GM18951 (cell line): ENCODE measurements around the gene CCSER2.
"Not testable (repeated sequence)": the region's sequence is repeated elsewhere in the genome, so short reads cannot be mapped to it uniquely, and the experiment has no call there.

Experiments used
- POLR2A ChIP-seq: IDR thresholded peaks from 4 replicates; pipeline ENCODE4 v1.6.1; 2011; ENCODE audit warnings: mild to moderate bottlenecking; ENCODE audit not compliant: insufficient read length, insufficient read depth; ENCODE audit errors: extremely low read depth
- in situ Hi-C: fragments of 300-500 bp; cut with MboI; formaldehyde crosslinking; loops from one replicate; pipeline ENCODE4 v1.12.0; 2022; ENCODE audit warnings: low sequenced_read_pairs, mixed read lengths, inconsistent platforms; ENCODE audit not compliant: unreplicated experiment

Gene CCSER2

GRCh38 chr10:84406561-84406960, 78.2 kb downstream of the CCSER2 start:
- no peak for TF ChIP-seq POLR2A
- in situ Hi-C loops, result no loop called here

- in situ Hi-C loops, result no loop called here
- TF ChIP-seq POLR2A, result no peak
Observed at GRCh38 chr10:84407388-84408049, 79.1 kb downstream of the CCSER2 start.

DNA sequence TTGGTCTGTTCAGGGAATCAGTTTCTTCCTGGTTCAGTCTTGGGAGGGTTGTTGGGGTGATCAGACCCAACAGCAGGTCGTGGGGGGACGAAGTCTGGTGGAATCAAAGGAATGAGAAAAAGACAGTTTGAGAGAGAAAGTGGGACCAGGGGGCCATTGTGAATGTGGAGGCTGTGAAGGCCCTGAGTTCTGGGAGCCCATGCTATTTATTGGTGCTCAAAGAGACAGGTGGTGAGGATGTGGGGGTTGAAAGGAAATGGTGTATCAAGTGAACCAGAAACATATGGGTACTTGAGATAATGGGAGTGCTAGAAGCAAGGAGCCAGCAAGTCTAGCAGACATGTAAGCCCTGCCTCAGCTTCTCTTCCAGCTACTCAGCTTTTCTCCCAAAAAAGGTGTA, 84.1 kb downstream of the CCSER2 start:
- TF ChIP-seq POLR2A, result no peak
- in situ Hi-C loops, result no loop called here

- in situ Hi-C loops, result not testable (repeated sequence)
Observed at GRCh38 chr10:84414110-84414509, 85.7 kb downstream of the CCSER2 start.

GRCh38 chr10:84415539-84416244, 87.3 kb downstream of the CCSER2 start:
- in situ Hi-C loops, result no loop called here
- TF ChIP-seq POLR2A, result no peak

GRCh38 chr10:84416245-84416555, 87.8 kb downstream of the CCSER2 start:
- in situ Hi-C loops, result no loop called here
- TF ChIP-seq POLR2A, result no peak

DNA sequence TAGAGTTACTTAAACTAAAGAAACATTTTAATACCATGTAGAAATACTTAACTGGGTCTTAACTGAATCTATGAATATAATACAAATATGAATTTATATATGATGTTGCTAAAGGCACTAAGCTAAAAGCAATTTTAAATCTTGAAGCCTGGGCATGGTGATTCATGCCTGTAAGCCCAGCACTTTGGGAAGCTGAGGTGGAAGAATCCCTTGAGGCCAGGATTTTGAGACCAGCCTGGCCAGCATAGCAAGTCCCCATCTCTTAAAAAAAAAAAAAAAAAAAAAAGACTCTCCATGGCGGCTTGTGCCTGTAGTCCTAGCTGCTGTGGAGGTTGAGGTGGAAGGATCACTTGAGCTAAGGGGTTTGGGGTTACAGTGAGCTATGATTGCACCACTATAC, 95.3 kb downstream of the CCSER2 start:
- in situ Hi-C loops, result no loop called here
- TF ChIP-seq POLR2A, result no peak

DNA sequence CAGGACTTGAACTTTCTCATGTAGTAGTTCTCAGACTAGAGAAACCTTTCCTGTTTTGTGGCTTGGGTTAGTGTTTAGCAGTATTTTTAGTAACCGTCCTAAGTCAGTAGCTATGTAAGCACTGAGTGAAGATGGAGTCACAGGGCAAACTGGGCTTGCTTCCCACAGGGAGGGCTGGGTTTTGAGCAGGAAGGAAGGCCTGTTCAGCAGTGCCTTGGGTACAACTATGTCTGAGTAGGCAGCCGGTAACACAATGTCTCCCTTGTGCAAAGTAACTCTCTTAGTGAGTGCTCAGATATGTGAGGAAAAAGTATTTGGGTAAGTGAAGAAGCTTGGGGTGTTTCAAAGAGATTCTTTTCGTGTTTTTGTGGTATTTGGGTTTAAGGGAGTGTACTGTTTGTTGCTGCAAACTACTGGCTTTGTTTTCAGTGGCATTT, 96.4 kb downstream of the CCSER2 start:
- in situ Hi-C loops, result no loop called here
- TF ChIP-seq POLR2A, result no peak

DNA sequence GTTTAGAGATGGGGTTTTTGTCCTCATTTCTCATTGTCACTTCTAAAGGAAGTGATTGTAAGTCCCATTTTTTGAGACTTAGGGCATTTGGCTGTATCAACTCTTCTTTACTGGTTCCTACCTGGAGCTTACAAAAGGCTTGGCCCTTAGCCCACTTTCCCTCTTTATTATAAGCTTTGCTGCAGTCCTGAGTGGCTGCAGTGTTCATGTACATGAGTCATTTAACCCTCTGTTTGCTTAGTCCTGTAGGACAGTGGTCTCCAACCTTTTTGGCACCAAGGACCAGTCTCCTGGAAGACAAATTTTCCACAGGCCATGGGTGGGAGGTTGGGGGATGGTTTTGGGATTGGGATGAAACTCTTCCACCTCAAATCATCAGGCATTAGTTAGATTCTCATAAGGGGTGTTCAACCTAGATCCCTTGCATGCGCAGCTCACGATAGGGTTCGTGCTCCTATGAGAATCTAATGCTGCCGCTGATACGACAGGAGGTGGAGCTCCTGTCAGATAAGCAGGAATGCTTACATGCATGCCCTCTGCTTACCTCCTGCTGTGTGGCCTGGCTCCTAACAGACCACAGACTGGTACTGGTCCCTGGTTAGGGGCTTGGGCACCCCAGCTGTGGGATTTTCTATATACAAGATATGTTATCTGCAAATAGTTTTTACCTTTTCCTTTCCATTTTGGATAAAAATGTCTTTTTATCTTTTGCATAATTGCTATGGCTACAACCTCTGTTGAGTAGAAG, 99.7 kb downstream of the CCSER2 start:
- in situ Hi-C loops, result no loop called here

DNA sequence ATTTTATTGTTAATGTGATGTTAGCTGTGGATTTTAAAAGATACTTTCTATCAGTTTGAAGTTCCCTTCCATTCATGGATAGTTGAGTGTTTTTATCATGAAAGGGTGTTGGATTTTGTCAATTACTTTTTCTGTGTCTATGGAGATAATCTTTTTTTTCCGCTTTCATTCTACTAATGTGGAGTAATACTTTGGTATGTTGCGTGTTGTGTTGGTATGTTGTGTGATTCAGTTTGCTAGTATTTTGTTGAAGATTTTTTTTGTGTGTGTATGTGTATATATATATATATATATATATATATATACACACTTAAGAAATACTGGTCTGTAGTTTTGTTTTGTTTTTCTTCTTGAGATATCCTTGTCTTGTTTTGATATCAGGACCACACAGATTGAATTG, 100.3 kb downstream of the CCSER2 start:
- no peak for TF ChIP-seq POLR2A
- in situ Hi-C loops, result no loop called here

More for the DNA sequence above, 99.7 kb downstream of the CCSER2 start:
- TF ChIP-seq POLR2A, result no peak

GRCh38 chr10:84429926-84430520, 101.6 kb downstream of the CCSER2 start:
- in situ Hi-C loops, result no loop called here
- no peak for TF ChIP-seq POLR2A

DNA sequence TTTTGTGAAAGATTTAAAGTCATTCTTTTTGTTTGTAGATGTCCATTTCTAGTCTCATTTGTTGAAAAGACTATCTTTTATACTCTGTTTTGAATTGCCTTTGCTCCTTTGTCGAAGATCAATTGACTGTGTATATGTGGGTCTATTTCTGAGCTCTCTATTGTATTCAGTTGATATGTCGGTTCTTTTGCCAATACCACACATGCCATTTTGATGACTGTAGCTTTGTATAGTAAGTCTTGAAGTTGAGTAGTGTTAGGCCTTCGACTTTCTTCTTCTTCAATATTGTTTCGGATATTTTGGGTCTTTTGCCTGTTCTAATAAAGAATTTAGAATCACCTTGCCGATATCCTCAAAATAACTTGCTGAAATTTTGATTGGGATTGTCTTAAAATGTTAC, 104.5 kb downstream of the CCSER2 start:
- in situ Hi-C loops, result no loop called here
- no peak for TF ChIP-seq POLR2A

- TF ChIP-seq POLR2A, result no peak
- in situ Hi-C loops, result no loop called here
Observed at GRCh38 chr10:84440781-84441180, 112.4 kb downstream of the CCSER2 start.

- in situ Hi-C loops, result no loop called here
- no peak for TF ChIP-seq POLR2A
Observed at GRCh38 chr10:84447701-84448400, 119.5 kb downstream of the CCSER2 start.

DNA sequence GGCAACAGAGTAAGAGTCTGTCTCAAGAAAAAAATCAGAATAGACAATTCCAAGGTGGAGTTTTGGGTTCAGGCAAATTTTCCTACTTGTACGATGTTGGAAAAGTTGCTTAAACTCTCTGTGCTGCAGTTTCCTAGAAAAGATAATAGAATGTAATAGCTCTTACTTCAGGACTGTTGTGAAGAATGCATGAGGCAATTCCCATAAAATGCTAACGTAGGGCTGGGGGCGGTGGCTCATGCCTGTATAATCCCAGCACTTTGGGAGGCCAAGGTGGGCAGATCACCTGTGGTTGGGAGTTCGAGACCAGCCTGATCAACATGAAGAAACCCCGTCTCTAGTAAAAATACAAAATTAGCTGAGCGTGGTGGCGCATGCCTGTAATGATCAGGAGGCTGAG, 121.0 kb downstream of the CCSER2 start:
- in situ Hi-C loops, result not testable (repeated sequence)
